ENCODE results near the gene NUDT13.
"Not testable (repeated sequence)": the region's sequence is repeated elsewhere in the genome, so short reads cannot be mapped to it uniquely, and the experiment has no call there.

NUDT13 gene

GRCh38 chr10:73099141-73099540, 11.1 kb upstream of the NUDT13 start:
- DNase-seq (ENCODE audit: low read depth in 2 of 2), result no peak

GRCh38 chr10:73106301-73106700, 4.0 kb upstream of the NUDT13 start:
- DNase-seq (ENCODE audit: low read depth in 2 of 2), result no peak

- not testable (repeated sequence) for DNase-seq (ENCODE audit: low read depth in 2 of 2)
These were observed 1.0 kb upstream of the NUDT13 start for GRCh38 chr10:73109248-73109652.

DNA sequence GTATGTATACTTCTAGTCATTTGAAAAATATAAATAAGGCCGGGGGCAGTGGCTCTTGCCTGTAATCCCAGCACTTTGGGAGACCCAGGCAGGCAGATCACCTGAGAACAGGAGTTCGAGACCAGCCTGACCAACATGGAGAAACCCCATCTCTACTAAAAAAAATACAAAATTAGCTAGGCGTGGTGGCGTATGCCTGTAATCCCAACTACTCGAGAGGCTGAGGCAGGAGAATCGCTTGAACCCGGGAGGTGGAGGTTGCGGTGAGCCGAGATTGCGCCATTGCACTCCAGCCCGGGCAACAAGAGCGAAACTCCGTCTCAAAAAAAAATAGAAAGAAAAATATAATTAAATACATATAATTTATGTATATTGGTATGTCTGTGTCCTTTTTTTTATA, 1.8 kb downstream of the NUDT13 start:
- DNase-seq (ENCODE audit: low read depth in 2 of 2), result not testable (repeated sequence)

DNA sequence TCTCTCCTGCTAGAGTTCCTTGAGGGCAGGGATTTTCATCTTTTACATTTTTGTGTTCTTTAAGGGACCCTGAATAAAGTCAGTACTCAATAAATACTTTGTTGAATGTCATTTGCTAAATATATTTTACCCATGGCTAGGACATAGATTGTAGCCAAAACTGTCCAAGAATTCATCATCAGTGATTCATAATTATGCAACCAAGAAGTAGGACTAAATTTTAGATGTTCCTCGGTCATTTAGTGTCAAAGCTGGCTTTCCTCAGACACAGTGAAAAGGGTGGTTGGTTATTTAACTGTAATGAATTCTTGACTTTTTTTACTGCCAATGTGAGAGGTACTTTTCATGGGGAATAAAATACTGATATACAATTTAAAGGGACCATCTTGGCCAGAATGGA, 3.3 kb downstream of the NUDT13 start:
- no peak for DNase-seq (ENCODE audit: low read depth in 2 of 2)

DNA sequence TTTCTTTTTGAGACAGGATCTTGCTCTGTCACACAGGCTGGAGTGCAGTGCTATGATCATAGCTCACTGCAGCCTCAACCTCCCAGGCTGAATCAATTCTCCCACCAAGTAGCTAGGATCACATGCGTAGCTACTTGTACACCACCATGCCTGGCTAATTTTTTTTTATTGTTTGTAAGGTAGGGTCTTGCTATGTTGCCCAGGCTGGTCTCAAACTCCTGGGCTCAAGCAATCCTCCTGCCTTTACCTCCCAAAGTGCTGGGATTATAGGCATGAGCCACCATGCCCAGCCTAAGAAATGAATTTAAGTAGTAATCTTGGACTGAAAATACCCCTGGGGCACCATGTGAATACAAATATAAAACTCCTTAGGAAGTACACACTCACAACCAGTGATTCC, 5.8 kb downstream of the NUDT13 start:
- DNase-seq (ENCODE audit: low read depth in 2 of 2), result no peak

DNA sequence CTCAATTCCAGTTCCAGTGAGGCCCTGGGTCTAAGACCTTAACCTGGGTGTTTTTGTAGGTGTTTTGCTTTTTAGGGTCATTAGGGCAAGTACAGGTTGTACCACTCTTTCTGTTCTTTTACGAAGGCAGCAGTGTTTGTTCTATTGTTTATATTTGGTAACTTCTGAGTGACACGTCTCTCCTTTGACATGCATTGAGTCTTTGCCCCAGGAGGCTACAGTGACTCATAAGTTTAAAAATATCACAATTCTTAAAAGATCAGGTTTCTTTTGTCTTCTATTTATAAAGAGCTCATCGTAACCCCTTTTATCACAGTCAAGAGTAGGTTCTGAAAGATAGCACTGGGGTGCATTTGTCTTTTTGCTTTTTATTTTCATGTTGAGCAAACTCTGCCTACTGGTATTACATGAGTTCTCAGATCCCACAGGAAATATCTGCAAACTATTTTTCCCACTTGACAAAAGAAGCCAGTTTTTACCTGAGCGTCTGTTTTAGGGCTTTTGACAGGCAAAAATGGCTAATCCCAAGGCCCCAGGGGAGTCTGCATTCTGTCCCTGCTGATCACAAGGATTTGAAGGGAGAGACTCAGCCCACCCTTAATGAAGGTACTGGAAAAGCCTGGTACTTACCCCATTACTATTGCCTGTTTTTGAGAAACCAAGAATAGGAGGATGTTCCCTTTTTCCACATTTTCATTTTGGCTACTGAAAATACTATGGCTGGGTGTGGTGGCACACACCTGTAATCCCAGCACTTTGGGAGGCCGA, 7.9 kb downstream of the NUDT13 start:
- DNase-seq (ENCODE audit: low read depth in 2 of 2), result no peak

DNA sequence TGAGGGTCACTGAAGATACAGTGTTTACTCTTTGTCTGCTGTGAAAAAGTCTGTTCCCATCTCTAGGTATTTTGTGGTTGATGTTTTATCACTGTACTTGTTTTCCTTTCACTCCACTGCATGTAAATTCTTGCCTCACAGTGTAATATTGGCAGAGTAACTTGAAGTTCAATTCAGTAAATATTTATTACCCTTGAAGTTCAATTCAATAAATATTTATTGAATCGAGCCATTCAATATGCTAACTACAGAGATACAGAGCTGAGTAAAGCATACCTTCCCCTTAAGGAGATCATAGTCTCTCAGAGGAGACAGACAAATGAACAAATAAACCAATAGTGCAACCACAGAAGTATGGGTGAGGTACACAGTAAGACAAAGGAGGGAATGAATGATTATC, 9.2 kb downstream of the NUDT13 start:
- DNase-seq (ENCODE audit: low read depth in 2 of 2), result no peak

DNA sequence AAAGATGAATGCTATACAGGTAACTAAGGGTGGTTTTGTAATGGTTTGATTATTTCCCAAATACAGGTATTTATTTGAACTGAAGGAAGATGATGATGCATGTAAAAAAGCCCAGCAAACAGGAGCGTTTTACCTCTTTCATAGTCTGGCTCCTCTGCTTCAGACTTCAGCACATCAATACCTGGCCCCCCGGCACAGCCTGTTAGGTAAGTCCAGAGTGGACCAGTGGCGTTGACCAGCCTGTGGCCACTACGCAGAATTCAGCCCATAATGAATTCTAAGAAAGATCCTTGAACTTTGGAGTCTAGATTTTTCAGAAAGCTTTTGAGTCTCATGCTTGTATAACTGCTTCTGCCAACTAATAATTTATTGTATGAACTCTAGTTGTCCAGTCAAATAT, 9.7 kb downstream of the NUDT13 start:
- DNase-seq (ENCODE audit: low read depth in 2 of 2), result no peak

DNA sequence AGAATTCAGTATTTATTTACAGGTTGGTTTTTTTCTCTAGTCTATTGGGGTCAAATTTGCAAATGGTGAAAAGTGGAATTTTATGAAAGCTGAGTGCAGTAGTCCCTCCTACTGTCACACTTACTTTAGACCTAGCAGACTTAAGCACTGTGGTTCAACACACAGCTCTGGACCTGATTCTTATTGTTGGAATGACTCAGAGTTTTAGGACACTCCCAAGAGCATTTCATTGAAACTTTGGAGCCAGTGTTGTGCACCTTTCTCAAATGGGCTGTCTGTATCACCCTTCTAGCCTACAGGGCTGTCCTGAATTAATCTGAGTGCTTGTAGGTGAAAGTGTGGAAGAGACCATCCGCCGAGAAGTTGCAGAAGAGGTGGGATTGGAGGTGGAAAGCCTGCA, 16.1 kb downstream of the NUDT13 start:
- DNase-seq (ENCODE audit: low read depth in 2 of 2), result no peak

DNA sequence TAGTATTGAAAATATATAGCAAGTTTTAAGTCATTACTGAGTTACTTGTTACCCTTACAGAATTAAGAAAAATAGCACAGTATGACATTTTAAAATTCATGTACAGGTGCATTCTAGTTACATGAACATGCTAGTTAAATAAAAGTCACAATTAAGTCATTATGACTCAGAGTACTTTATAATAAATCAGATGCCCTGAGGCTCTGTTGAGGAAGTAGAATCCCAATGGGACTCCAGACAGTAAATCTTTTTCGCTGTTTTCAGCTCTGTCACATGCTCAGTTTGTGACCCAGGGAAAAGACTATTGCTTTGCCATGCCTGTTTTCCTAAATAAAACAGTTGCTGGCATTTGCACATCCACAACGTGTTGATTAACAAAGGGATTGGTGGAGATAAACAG, 21.0 kb downstream of the NUDT13 start:
- no peak for DNase-seq (ENCODE audit: low read depth in 2 of 2)

DNA sequence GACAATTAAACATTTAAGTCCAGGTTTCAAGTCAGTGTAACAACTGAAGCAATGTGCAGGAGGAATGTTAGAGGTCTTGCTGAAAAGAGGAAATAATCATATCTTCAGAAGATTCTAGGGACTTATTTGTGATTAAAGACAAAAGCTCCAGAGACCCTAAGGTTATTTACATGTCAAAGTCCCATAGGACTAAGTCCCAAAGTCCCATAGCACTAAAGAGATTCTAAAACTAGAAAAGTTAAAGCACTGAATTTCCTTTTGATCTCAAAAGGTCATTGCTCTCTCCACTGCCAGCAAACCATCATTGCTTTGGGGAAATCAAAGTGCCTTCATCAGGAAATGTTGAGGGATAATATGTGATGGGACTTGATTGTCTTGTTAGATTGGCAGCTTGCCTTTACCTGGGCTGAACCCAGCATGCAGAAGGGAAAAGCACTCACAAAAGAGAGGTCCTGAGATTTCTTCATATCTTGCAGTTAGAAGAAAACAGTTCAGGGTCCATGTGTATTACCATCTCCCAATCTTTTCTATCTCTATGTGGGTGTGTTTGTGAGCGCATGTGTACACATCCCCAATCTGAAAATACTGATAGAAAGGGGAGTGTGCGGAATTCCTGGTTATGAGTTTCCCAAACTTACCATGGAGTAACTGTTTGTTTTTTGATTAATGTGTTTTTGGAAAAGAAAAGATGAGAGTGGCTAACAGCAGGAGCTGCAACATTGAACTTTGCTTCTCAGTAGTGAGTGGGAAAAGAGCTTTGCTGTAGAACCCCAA, 21.8 kb downstream of the NUDT13 start:
- DNase-seq (ENCODE audit: low read depth in 2 of 2), result no peak

GRCh38 chr10:73134727-73135126, 24.5 kb downstream of the NUDT13 start:
- DNase-seq (ENCODE audit: low read depth in 2 of 2), result no peak

GRCh38 chr10:73136627-73137026, 26.4 kb downstream of the NUDT13 start:
- DNase-seq (ENCODE audit: low read depth in 2 of 2), result no peak

DNA sequence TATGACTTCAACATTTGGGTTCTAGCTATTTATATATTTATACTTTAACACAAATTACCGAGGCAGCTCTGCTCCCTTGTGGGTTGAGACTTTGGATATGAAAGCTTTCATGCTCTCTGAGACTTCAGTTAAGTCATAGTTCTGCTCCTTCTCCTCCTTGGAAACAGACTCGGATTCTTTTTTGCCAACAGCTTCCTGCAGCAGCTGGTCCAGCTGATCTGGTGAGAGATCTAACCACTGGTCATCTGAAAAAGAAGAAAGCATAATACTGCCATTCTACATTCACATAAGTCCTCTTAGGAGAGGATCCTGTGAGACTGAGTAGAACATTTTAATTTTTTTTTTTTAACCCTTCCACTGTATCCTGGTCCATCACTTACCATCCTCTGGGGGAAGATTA, 29.0 kb downstream of the NUDT13 start:
- no peak for DNase-seq (ENCODE audit: low read depth in 2 of 2)

GRCh38 chr10:73141603-73142002, 31.3 kb downstream of the NUDT13 start:
- no peak for DNase-seq (ENCODE audit: low read depth in 2 of 2)

DNA sequence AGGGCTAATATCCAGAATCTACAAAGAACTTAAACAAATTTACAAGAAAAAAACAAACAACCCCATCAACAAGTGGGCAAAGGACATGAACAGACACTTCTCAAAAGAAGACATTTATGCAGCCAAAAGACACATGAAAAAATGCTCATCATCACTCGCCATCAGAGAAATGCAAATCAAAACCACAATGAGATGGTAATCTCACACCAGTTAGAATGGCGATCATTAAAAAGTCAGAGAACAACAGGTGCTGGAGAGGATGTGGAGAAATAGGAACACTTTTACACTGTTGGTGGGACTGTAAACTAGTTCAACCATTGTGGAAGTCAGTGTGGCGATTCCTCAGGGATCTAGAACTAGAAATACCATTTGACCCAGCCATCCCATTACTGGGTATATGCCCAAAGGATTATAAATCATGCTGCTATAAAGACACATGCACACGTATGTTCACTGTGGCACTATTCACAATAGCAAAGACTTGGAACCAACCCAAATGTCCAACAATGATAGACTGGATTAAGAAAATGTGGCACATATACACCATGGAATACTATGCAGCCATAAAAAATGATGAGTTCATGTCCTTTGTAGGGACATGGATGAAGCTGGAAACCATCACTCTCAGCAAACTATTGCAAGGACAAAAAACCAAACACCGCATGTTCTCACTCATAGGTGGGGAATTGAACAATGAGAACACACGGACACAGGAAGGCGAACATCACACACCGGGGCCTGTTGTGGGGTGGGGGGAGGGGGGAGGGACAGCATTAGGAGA, 40.6 kb downstream of the NUDT13 start:
- DNase-seq (ENCODE audit: low read depth in 2 of 2), result not testable (repeated sequence)

- DNase-seq (ENCODE audit: low read depth in 2 of 2), result no peak
These were observed 41.8 kb downstream of the NUDT13 start for GRCh38 chr10:73152009-73152408.

GRCh38 chr10:73156054-73156453, 45.8 kb downstream of the NUDT13 start:
- no peak for DNase-seq (ENCODE audit: low read depth in 2 of 2)

- peak; percentile 17 to 19 for DNase-seq (ENCODE audit: low read depth in 2 of 2)
These were observed 48.9 kb downstream of the NUDT13 start for GRCh38 chr10:73159038-73159648.

- no peak for DNase-seq (ENCODE audit: low read depth in 2 of 2)
These were observed 50.8 kb downstream of the NUDT13 start for GRCh38 chr10:73161079-73161478.

DNA sequence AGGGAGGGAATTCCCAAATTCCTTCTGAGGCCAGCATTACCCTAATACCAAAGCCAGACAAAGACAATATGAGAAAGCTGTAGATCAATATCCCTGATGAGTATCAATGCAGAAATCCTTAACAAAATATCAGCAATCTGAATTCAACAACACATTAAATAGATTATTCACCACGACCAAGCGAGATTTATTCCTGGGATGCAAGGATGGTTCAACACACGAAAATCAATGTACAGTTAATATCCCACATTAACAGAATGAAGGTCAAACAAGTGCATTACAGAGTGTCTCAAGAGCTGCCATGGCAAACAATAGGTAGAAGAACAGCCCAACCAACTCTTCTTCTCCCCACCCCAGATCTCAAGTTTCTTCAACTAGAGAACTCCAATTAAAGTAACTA, 51.4 kb downstream of the NUDT13 start:
- no peak for DNase-seq (ENCODE audit: low read depth in 2 of 2)

All from activated CD8-positive, alpha-beta memory T cell treated with anti-CD3 and anti-CD28 coated beads for 4 hours (primary cell).